Gastrocnemius medialis (tissue), 4 donors: Measurements from ENCODE around the gene PCSK4. TPM values are rescaled to one million over a fixed set of nuclear protein-coding genes. Genes with fewer than 3 reads are reported as not detected.

Source experiments
- ATAC-seq, 2 donors: fragments of 150-250 bp; one replicate each; pipeline ENCODE4 v1.9.1; 2016
- DNase-seq, 2 donors: peaks; one replicate each; pipeline ENCODE4 v3.0.0-alpha.2; 2019
- H3K27ac ChIP-seq, 4 donors: fragments of 200-600 bp; sonication (generic); 1 replicate in 1 of 4; 2 replicates in 3 of 4; pipeline ENCODE4 v1.5.1; 2016 to 2018; ENCODE audit warnings: mild to moderate bottlenecking in 2 of 4, moderate library complexity in 1 of 4
- H3K27me3 ChIP-seq, 3 donors: fragments of 200-600 bp; sonication (generic) in 2 of 3; 1 replicate in 1 of 3; 2 replicates in 2 of 3; pipeline versions ENCODE4 v1.5.1 to v1.6.0; 2016 to 2019; ENCODE audit warnings: mild to moderate bottlenecking in 1 of 3, moderate library complexity in 1 of 3
- H3K36me3 ChIP-seq, 2 donors: fragments of 200-600 bp; sonication (generic) in 1 of 2; one replicate each; pipeline ENCODE4 v1.5.1; 2017 to 2018
- H3K4me1 ChIP-seq, 2 donors: fragments of 200-600 bp; sonication (generic) in 1 of 2; one replicate each; pipeline ENCODE4 v1.5.1; 2016 to 2017; ENCODE audit warnings: mild to moderate bottlenecking in 2 of 2
- H3K4me3 ChIP-seq, 4 donors: fragments of 200-600 bp; sonication (generic) in 3 of 4; 1 replicate in 1 of 4; 2 replicates in 3 of 4; pipeline ENCODE4 v1.5.1; 2016 to 2019; ENCODE audit warnings: mild to moderate bottlenecking in 2 of 4
- H3K9me3 ChIP-seq, 3 donors: fragments of 200-600 bp; sonication (generic) in 2 of 3; 1 replicate in 1 of 3; 2 replicates in 2 of 3; pipeline ENCODE4 v1.5.1; 2016 to 2019
- POLR2A ChIP-seq, 2 donors: fragments of 450-650 bp; IDR thresholded peaks; one replicate each; pipeline ENCODE4 v1.6.1; 2017; ENCODE audit warnings: antibody characterized with exemption in 2 of 2, mild to moderate bottlenecking in 2 of 2, moderate library complexity in 2 of 2
- in situ Hi-C, 4 donors: fragments of 200-750 bp; cut with MboI; loops; one replicate each; pipeline versions ENCODE4 v1.15.0 to v1.8.0; 2017; ENCODE audit warnings: low sequenced_read_pairs in 4 of 4
- intact Hi-C: fragments of 100-400 bp; cut with DNase I; formaldehyde crosslinking; loops from one replicate; pipeline ENCODE4 v1.15.1; 2023; ENCODE audit warnings: low total_unique reads
- total RNA-seq, 4 donors: library from RNA; depleted of rRNA; stranded (reverse); fragments of >200 nt; gene quantifications; one replicate each; pipeline versions ENCODE4 v1.1.0 to v1.2.3, GENCODE V29; 2016
- TF ChIP-seq, protein P1 (sequence below), 5 experiments: fragments of 450-650 bp in 3 of 5; fragments of 200-600 bp in 2 of 5; sonication (generic) in 2 of 5; IDR thresholded peaks in 4 of 5; conservative IDR thresholded peaks in 1 of 5; 1 replicate in 4 of 5; 2 replicates in 1 of 5; pipeline ENCODE4 v1.5.1; 2016 to 2019; ENCODE audit warnings: antibody characterized with exemption in 5 of 5, mild to moderate bottlenecking in 3 of 5, moderate library complexity in 3 of 5

The PCSK4 gene
- total RNA-seq, 4 donors from 2014 or later, result 0.12 to 0.60 (median 0.37) TPM

DNA sequence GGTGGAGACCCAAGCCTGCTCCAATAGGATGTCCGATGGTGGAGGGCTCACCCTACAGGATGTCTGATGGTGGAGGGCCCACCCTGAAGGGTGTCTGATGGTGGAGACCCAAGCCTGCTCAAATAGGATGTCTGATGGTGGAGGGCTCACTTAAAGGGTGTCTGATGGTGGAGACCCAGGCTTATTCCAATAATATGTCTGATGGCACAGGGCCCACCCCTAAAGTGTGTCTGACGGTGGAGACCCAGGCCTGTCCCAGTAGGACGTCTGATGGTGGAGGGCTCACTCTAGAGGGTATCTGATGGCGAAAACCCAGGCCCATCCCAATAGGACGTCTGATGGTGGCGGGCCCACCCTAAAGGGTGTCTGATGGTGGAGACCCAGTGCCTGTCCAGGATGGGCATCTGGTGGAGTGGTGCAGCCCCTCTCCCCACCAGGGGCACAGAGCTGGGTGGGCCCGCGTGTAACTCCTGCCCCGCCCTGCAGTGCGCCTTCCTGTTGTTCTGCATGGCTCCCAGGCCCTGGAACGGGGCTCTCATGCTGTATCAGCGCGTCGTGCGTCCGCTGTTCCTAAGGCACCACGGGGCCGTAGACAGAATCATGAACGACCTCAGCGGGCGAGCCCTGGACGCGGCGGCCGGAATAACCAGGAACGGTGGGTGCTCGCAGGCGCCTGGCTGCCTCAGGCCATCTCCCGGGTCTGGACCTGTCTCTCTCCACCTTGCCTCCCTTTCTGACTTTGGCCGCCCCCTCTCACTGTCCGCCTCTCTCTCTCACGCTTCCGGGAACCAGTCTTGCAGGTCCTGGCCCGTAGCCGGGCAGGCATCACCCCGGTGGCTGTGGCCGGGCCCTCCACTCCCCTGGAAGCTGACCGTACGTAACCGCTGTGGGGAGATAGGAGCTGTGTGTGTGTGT is 5.9 kb upstream of the PCSK4 start:
- in situ Hi-C loops, result no loop called here
- peaks cover 6 to 16% (median 14%) of the 10 kb centered on the region in 3 donors for H3K27me3 ChIP-seq
- no peak for DNase-seq

DNA sequence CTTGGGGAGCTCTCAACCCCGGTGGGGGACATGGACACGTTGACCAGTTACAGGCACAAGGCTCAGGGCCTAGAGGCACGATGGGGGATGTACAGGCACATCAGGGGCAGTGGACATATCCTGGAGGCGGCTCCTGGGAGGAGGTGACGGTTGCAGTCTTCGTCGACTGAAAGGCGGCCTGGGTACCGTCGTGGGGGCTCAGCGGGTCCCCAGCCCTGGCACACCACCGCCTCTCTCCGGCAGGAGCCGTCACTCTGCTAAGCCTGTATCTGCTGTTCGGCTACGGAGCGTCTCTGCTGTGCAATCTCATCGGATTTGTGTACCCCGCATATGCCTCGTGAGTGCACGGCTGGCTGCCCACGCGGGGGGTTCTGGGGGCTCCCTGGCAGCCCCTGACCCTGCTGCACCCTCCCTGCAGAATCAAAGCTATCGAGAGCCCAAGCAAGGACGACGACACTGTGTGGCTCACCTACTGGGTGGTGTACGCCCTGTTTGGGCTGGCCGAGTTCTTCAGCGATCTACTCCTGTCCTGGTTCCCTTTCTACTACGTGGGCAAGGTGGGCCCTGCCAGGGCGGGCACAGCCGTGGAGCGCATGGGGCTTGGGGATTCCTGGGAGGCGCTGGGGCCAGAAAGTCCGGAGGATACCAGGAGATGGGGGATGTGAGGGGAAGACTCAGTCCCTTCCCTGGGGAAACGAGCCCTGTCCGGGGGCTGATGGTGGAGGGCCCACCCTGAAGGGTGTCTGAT is 5.1 kb upstream of the PCSK4 start:
- TF ChIP-seq, protein P1, sequence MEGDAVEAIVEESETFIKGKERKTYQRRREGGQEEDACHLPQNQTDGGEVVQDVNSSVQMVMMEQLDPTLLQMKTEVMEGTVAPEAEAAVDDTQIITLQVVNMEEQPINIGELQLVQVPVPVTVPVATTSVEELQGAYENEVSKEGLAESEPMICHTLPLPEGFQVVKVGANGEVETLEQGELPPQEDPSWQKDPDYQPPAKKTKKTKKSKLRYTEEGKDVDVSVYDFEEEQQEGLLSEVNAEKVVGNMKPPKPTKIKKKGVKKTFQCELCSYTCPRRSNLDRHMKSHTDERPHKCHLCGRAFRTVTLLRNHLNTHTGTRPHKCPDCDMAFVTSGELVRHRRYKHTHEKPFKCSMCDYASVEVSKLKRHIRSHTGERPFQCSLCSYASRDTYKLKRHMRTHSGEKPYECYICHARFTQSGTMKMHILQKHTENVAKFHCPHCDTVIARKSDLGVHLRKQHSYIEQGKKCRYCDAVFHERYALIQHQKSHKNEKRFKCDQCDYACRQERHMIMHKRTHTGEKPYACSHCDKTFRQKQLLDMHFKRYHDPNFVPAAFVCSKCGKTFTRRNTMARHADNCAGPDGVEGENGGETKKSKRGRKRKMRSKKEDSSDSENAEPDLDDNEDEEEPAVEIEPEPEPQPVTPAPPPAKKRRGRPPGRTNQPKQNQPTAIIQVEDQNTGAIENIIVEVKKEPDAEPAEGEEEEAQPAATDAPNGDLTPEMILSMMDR (IDR thresholded peaks at IDR 0.05 in 4 of 5, conservative IDR thresholded peaks at IDR 0.05 in 1 of 5), result no peak
- TF ChIP-seq POLR2A (IDR thresholded peaks at IDR 0.05), result no peak
- intact Hi-C loops, result no loop called here
- peaks cover 6 to 16% (median 12%) of the 10 kb centered on the region in 3 donors for H3K27me3 ChIP-seq

More for the DNA sequence above, 5.9 kb upstream of the PCSK4 start:
- TF ChIP-seq, protein P1 (IDR thresholded peaks at IDR 0.05 in 4 of 5, conservative IDR thresholded peaks at IDR 0.05 in 1 of 5), result no peak
- TF ChIP-seq POLR2A (IDR thresholded peaks at IDR 0.05), result no peak
- Histone ChIP-seq H3K36me3 (no peaks in the 10 kb centered on the region), H3K27ac (no peak overlapping the region), H3K9me3 (no peaks in the 10 kb centered on the region), H3K4me3 (no peak overlapping the region), H3K4me1 (peaks cover 4 to 5% of the 10 kb centered on the region in 2 donors)
- ATAC-seq, result no peak
- intact Hi-C loops, result no loop called here

DNA sequence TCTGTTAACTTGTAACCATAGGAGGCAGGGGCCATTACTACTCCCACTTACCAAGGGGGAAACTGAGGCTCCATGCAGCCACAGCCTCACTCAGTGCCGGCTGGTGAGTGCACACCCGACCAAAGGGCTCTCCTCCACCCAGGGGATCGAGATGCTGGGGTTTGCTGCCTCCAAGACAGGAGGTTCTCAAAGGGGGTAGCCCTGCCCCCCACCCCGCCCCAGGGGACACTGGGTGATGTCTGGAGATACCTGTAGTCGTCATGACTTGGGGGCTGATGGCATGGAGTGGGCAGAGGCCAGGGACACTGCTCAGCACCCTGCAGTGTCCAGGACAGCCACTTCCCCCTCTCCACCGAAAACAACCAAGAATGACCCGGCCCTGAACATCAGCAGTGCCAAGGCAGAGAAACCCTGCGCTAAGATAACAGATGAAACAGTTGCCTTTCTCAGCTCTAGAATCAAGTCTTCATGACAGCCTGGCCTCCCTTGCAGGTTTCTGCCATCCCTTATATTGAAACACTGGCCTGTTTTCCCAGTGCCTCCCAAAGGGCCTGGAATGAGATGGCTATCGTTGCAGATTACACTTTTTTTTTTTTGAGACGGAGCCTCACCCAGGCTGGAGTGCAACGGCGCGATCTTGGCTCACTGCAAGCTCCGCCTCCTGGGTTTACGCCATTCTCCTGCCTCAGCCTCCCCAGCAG is 4.1 kb upstream of the PCSK4 start:
- intact Hi-C loops, result no loop called here
- TF ChIP-seq POLR2A (IDR thresholded peaks at IDR 0.05), result no peak
- TF ChIP-seq, protein P1 (IDR thresholded peaks at IDR 0.05 in 4 of 5, conservative IDR thresholded peaks at IDR 0.05 in 1 of 5), result no peak
- Histone ChIP-seq H3K4me1 (peaks cover 5 to 9% of the 10 kb centered on the region in 2 donors), H3K4me3 (no peak overlapping the region), H3K27ac (no peak overlapping the region), H3K9me3 (no peaks in the 10 kb centered on the region), H3K27me3 (peaks cover 6 to 16% (median 12%) of the 10 kb centered on the region in 3 donors), H3K36me3 (no peaks in the 10 kb centered on the region)
- no peak for ATAC-seq
- no peak for DNase-seq
- in situ Hi-C loops, result no loop called here

More for the DNA sequence above, 5.1 kb upstream of the PCSK4 start:
- Histone ChIP-seq H3K9me3 (no peaks in the 10 kb centered on the region), H3K4me3 (no peak overlapping the region), H3K4me1 (peaks cover 4 to 5% of the 10 kb centered on the region in 2 donors), H3K27ac (no peak overlapping the region), H3K36me3 (no peaks in the 10 kb centered on the region)
- DNase-seq, result no peak
- ATAC-seq, result no peak
- in situ Hi-C loops, result no loop called here

DNA sequence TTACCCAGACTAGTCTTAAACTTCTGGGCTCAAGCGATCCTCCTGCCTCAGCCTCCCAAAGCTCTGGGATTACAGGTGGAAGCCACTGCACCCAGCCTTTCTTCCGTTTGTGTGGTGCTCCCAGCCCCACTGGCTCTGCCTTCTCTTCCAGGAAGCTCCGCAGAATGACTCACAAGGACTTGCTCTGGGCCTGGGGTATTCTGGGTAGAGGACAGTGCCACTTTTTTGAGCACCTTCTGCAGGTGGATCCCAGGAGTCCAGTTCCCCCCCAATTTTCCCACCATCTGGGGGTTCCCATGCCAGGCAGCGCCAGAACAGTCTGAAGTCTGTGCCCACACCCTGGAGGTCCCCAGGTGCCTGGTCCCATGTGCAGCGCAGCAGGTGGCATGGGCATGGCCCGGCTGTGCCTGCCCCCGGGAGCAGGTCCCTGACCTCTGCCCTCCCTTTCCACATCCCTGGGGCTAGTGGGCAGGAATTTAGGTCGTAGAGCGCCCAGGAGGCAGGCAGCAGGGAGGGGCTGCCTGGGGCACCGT is 2.4 kb upstream of the PCSK4 start:
- H3K4me1 ChIP-seq, result peaks cover 5 to 9% of the 10 kb centered on the region in 2 donors

More for the DNA sequence above, 2.4 kb upstream of the PCSK4 start:
- TF ChIP-seq POLR2A (IDR thresholded peaks at IDR 0.05), result no peak
- TF ChIP-seq, protein P1 (IDR thresholded peaks at IDR 0.05 in 4 of 5, conservative IDR thresholded peaks at IDR 0.05 in 1 of 5), result no peak
- in situ Hi-C loops, result no loop called here
- Histone ChIP-seq H3K36me3 (no peaks in the 10 kb centered on the region), H3K9me3 (no peaks in the 10 kb centered on the region), H3K4me3 (no peak overlapping the region), H3K27me3 (peaks cover 3 to 8% (median 8%) of the 10 kb centered on the region in 3 donors), H3K27ac (no peak overlapping the region)
- no peak for DNase-seq
- no peak for ATAC-seq
- intact Hi-C loops, result no loop called here
